ENCODE data around the gene TADA2A. TPM values are rescaled to one million over a fixed set of nuclear protein-coding genes. Genes with fewer than 3 reads are reported as not detected.

Gene TADA2A
- total and polyA plus RNA-seq, 2 of the 8 experiments (the other 6 are each of a cell fraction or from before 2014, with no cell fraction given) = 8.4 to 18.5 TPM

DNA sequence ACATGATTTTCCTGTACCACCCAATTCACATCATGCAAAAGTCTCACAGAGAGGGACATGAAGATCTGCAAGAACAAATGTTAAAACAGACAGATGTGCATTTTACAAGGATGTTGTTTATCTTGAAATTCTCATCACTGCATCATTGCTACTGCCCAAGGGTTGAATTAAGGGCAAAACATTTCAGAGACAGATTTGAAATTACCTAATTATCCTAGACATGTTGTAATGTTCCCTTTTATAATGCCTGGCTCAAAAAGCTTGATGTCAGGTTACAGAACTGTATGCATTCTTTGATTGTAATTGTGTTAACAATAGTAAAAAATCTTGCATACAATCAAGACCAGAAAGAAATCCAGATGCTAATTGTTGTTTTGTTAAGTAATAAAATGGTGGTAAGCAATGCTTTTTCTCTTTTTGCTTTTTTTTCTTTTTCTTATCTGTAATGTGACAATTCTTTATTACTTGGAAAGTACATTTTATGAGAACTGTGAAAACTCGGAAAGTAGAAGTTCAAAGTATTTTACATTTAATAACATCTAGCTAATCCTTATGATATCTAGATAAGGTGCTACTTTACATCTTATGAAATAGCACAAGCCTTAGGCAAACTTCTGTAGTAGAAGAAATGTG lies 79.4 kb downstream of the TADA2A start (continued):
- TF ChIP-seq CTCF (IDR thresholded peaks at IDR 0.05; ENCODE audit: control extremely low read depth in 1 of 3, insufficient read depth in 1 of 3, low read depth in 1 of 3, low read length in 3 of 3) (no peak), ASH2L (IDR thresholded peaks at IDR 0.05; ENCODE audit: low read length) (no peak), BCL11A (IDR thresholded peaks at IDR 0.05; ENCODE audit: low read depth in 2 of 2, low read length in 2 of 2) (no peak), TEAD4 (IDR thresholded peaks at IDR 0.05; ENCODE audit: low read depth, low read length) (no peak), CBX5 (IDR thresholded peaks at IDR 0.05; ENCODE audit: low read depth, low read length) (no peak), ZNF274 (IDR thresholded peaks at IDR 0.05; ENCODE audit: borderline replicate concordance, extremely low read depth, low read length) (no peak)
